Measurements from ENCODE around the gene CERS1.

Gene CERS1

DNA sequence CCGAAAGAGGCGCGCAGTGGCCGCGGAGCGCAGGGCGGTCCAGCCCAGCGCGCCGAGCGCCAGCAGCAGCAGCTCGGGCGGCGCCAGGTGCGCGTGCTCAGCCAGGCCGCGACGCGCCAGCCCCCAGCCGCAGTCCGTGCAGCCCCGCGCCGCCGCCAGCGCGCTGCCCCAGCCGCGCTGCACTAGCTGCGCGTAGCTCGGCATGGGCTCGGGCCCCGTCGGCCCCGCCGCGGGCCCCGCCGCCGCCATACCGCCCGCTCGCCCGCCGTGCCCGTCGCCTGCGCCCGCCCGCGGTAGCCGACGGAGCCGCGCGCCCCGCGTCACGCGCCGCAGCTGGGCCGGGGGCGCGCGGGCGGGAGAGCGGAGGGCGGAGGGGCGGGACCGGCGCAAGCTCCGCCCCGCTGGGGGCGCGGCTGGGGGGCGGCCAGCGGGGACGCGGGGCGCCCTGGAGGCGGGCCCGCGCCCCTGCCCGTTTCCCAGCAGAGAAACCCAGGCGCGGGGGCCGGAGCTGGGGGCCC is at the start of gene CERS1:
Gene CERS1 (minus strand): TSS at position 335 of the 518 bp plus-strand sequence. CDS start 86 bp downstream, at position 249.
- H3K36me3 ChIP-seq (ENCODE audit: insufficient read depth, low read length) = no peaks in the 10 kb centered on the region
- H3K4me1 ChIP-seq (ENCODE audit: insufficient read depth, low read length) = no peaks in the 10 kb centered on the region
- peak within 1 kb of the TSS; percentile 67 for H3K9ac ChIP-seq (ENCODE audit: low read depth, low read length)
- H3K9me3 ChIP-seq (ENCODE audit: control insufficient read depth, insufficient read depth, low read length) = no peaks in the 10 kb centered on the region

GRCh38 chr19:18945297-18945696 is 49.3 kb upstream of the CERS1 start:
- Histone ChIP-seq H3K9me3 (ENCODE audit: control insufficient read depth, insufficient read depth, low read length) (no peaks in the 10 kb centered on the region), H3K36me3 (ENCODE audit: insufficient read depth, low read length) (no peaks in the 10 kb centered on the region), H3K4me1 (ENCODE audit: insufficient read depth, low read length) (peaks cover 5% of the 10 kb centered on the region; the same call in 1 of the 2 replicates), H3K9ac (ENCODE audit: low read depth, low read length) (no peak overlapping the region)

- Histone ChIP-seq H3K36me3 (ENCODE audit: insufficient read depth, low read length) (no peaks in the 10 kb centered on the region), H3K9me3 (ENCODE audit: control insufficient read depth, insufficient read depth, low read length) (no peaks in the 10 kb centered on the region), H3K4me1 (ENCODE audit: insufficient read depth, low read length) (peaks cover 11% of the 10 kb centered on the region; the same call in 1 of the 2 replicates)
Measured at GRCh38 chr19:18943465-18943864, 47.5 kb upstream of the CERS1 start.

GRCh38 chr19:18942692-18943091 is 46.7 kb upstream of the CERS1 start:
- no peaks in the 10 kb centered on the region for H3K36me3 ChIP-seq (ENCODE audit: insufficient read depth, low read length)
- H3K9ac ChIP-seq (ENCODE audit: low read depth, low read length) = no peak overlapping the region
- H3K4me1 ChIP-seq (ENCODE audit: insufficient read depth, low read length) = peaks cover 11% of the 10 kb centered on the region; the same call in 1 of the 2 replicates
- H3K9me3 ChIP-seq (ENCODE audit: control insufficient read depth, insufficient read depth, low read length) = no peaks in the 10 kb centered on the region

More at GRCh38 chr19:18943465-18943864, 47.5 kb upstream of the CERS1 start:
- no peak overlapping the region for H3K9ac ChIP-seq (ENCODE audit: low read depth, low read length)

GRCh38 chr19:18941628-18942354 is 45.8 kb upstream of the CERS1 start:
- peak overlapping the region; percentile 36; the same call in 1 of the 2 replicates for H3K9ac ChIP-seq (ENCODE audit: low read depth, low read length)
- no peaks in the 10 kb centered on the region for H3K36me3 ChIP-seq (ENCODE audit: insufficient read depth, low read length)
- H3K9me3 ChIP-seq (ENCODE audit: control insufficient read depth, insufficient read depth, low read length) = no peaks in the 10 kb centered on the region
- H3K4me1 ChIP-seq (ENCODE audit: insufficient read depth, low read length) = peaks cover 11% of the 10 kb centered on the region; the same call in 1 of the 2 replicates

DNA sequence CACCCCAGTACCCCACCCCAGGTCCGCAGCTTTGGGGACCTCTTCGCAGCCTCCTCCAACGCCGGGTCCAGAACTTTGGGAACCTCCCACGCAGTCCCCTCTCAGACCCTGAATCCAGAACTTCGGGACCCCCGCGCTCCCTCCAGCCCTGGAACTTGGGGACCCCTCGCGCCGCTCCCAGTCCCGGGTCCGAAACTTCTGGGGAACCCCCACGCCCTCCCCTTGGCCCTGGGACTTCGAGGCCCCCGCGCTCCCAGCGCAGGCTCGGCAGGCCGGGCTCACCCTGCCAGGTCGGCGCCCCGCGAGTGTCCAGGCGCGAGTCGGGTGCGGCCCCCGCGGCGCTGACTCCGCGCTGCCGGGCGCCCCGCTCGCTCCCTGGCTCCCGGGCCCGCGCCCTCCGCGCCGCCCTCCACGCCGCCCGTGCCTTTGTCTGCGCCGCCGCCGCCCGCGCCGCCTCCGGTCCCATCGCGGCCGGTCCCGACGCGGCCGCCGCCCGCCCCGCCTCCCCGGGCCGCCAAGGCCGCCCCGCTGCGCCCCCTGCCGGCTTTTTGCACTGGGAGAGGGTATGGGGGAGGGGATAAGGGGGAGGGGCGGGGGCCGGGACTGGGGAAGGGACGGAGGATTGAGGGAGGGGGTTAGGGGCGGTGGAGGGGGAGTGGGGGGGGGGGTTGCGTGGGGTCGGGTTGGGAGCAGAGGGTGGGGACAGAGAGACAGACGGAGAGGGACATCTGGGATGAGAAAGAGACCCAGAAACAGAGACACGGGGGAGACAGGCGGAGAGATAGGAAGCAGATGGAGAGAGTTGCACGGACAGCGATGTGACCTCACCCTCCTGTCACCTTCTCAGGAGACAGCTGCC is 45.0 kb upstream of the CERS1 start, which contains the start of gene HOMER3:
Gene HOMER3 (minus strand): TSS at position 449 of the 859 bp plus-strand sequence. CDS start 2,235 bp downstream, outside the sequence.
- Histone ChIP-seq H3K4me1 (ENCODE audit: insufficient read depth, low read length) (peaks cover 11% of the 10 kb centered on the region; the same call in 1 of the 2 replicates), H3K9ac (ENCODE audit: low read depth, low read length) (peak within 1 kb of the TSS; percentile 79)

GRCh38 chr19:18939922-18940768 is 44.2 kb upstream of the CERS1 start:
- Histone ChIP-seq H3K36me3 (ENCODE audit: insufficient read depth, low read length) (no peaks in the 10 kb centered on the region), H3K4me1 (ENCODE audit: insufficient read depth, low read length) (peaks cover 11% of the 10 kb centered on the region; the same call in 1 of the 2 replicates), H3K9ac (ENCODE audit: low read depth, low read length) (peak overlapping the region; percentile 79)

More for the DNA sequence above, 45.0 kb upstream of the CERS1 start, which contains the start of gene HOMER3:
- Histone ChIP-seq H3K36me3 (ENCODE audit: insufficient read depth, low read length) (no peaks in the 10 kb centered on the region), H3K9me3 (ENCODE audit: control insufficient read depth, insufficient read depth, low read length) (no peaks in the 10 kb centered on the region)

GRCh38 chr19:18939163-18939562 is 43.2 kb upstream of the CERS1 start:
- Histone ChIP-seq H3K9me3 (ENCODE audit: control insufficient read depth, insufficient read depth, low read length) (no peaks in the 10 kb centered on the region), H3K36me3 (ENCODE audit: insufficient read depth, low read length) (no peaks in the 10 kb centered on the region; the same call in 1 of the 2 replicates), H3K4me1 (ENCODE audit: insufficient read depth, low read length) (peaks cover 11% of the 10 kb centered on the region; the same call in 1 of the 2 replicates), H3K9ac (ENCODE audit: low read depth, low read length) (peak overlapping the region; percentile 79; the same call in 1 of the 2 replicates)

More at GRCh38 chr19:18939922-18940768, 44.2 kb upstream of the CERS1 start:
- no peaks in the 10 kb centered on the region for H3K9me3 ChIP-seq (ENCODE audit: control insufficient read depth, insufficient read depth, low read length)

- H3K9ac ChIP-seq (ENCODE audit: low read depth, low read length) = 0 out of 2 replicates have a peak overlapping the region, but pooled peaks have one; percentile 20
Measured at GRCh38 chr19:18933297-18933696, 37.3 kb upstream of the CERS1 start.

GRCh38 chr19:18932216-18932841 is 36.4 kb upstream of the CERS1 start:
- peaks cover 4% of the 10 kb centered on the region; the same call in 1 of the 2 replicates for H3K4me1 ChIP-seq (ENCODE audit: insufficient read depth, low read length)
- peaks cover 3% of the 10 kb centered on the region; the same call in 1 of the 2 replicates for H3K36me3 ChIP-seq (ENCODE audit: insufficient read depth, low read length)
- no peaks in the 10 kb centered on the region for H3K9me3 ChIP-seq (ENCODE audit: control insufficient read depth, insufficient read depth, low read length)
- peak overlapping the region; percentile 68; the same call in 1 of the 2 replicates for H3K9ac ChIP-seq (ENCODE audit: low read depth, low read length)

More at GRCh38 chr19:18933297-18933696, 37.3 kb upstream of the CERS1 start:
- Histone ChIP-seq H3K36me3 (ENCODE audit: insufficient read depth, low read length) (peaks cover 3% of the 10 kb centered on the region; the same call in 1 of the 2 replicates), H3K9me3 (ENCODE audit: control insufficient read depth, insufficient read depth, low read length) (no peaks in the 10 kb centered on the region), H3K4me1 (ENCODE audit: insufficient read depth, low read length) (peaks cover 4% of the 10 kb centered on the region; the same call in 1 of the 2 replicates)

- no peak overlapping the region for H3K9ac ChIP-seq (ENCODE audit: low read depth, low read length)
- H3K4me1 ChIP-seq (ENCODE audit: insufficient read depth, low read length) = peaks cover 4% of the 10 kb centered on the region; the same call in 1 of the 2 replicates
- H3K36me3 ChIP-seq (ENCODE audit: insufficient read depth, low read length) = peaks cover 3% of the 10 kb centered on the region; the same call in 1 of the 2 replicates
- no peaks in the 10 kb centered on the region for H3K9me3 ChIP-seq (ENCODE audit: control insufficient read depth, insufficient read depth, low read length)
Measured at GRCh38 chr19:18931316-18932162, 35.6 kb upstream of the CERS1 start.

DNA sequence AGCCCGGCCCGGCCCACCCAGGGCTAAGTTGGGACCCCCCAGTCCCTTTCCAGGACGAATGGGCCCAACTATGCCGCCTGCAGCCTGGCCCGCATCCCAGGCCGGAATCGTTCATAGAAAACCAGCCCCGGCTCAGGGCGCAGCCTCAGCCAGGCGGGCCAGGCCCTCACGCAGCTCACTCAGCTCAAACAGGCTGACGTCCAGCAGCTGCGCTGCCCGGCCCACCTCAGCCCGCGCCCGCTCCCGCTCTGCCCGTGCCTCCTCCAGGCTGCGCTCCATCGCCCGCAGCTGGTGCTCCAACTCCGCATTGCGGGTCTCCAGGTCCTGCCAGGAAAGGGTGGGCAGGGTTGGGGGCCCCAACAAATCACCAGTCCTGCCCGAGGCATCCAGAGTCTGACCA is 33.4 kb upstream of the CERS1 start:
- H3K36me3 ChIP-seq (ENCODE audit: insufficient read depth, low read length) = peaks cover 3% of the 10 kb centered on the region; the same call in 1 of the 2 replicates
- no peaks in the 10 kb centered on the region for H3K9me3 ChIP-seq (ENCODE audit: control insufficient read depth, insufficient read depth, low read length)
- peaks cover 4% of the 10 kb centered on the region; the same call in 1 of the 2 replicates for H3K4me1 ChIP-seq (ENCODE audit: insufficient read depth, low read length)
- H3K9ac ChIP-seq (ENCODE audit: low read depth, low read length) = no peak overlapping the region
